K562 (cell line): ENCODE measurements around the gene CC2D1A. TPM values are rescaled to one million over a fixed set of nuclear protein-coding genes. Genes with fewer than 3 reads are reported as not detected.

Experiments used
- MAZ ChIP-seq, 2 experiments: fragments of 450-650 bp in 1 of 2; sonication (generic) in 1 of 2; formaldehyde crosslinking; IDR thresholded peaks in 1 of 2; conservative IDR thresholded peaks in 1 of 2; 2 replicates each; pipeline versions ENCODE4 v1.4.0 to v1.5.0; 2020; ENCODE audit warnings: mild to moderate bottlenecking in 1 of 2, missing genetic modification reagents in 1 of 2
- MTA2 ChIP-seq: fragments of 450-650 bp; IDR thresholded peaks from 2 replicates; pipeline ENCODE4 v1.6.1; 2016; ENCODE audit warnings: low read depth
- NCOA2 ChIP-seq, 2 experiments: fragments of 450-650 bp; IDR thresholded peaks; 2 replicates each; pipeline ENCODE4 v1.6.1; 2018; ENCODE audit warnings: mild to moderate bottlenecking in 2 of 2, moderate library complexity in 1 of 2; ENCODE audit not compliant: partially characterized antibody in 2 of 2
- NR1H2 ChIP-seq: sonication (generic); formaldehyde crosslinking; IDR thresholded peaks from 2 replicates; pipeline ENCODE4 v1.4.0; 2020; ENCODE audit warnings: mild to moderate bottlenecking, missing genetic modification reagents
- NR2C1 ChIP-seq, 2 experiments: fragments of 450-650 bp; IDR thresholded peaks; 2 replicates each; pipeline ENCODE4 v1.6.1; 2017; ENCODE audit warnings: mild to moderate bottlenecking in 2 of 2, antibody characterized with exemption in 1 of 2, inconsistent platforms in 1 of 2, missing compliant biosample characterization in 1 of 2, missing genetic modification characterization in 1 of 2
- RFX5 ChIP-seq: IDR thresholded peaks from 2 replicates; pipeline ENCODE4 v1.6.1; 2011; ENCODE audit warnings: low read depth, mild to moderate bottlenecking, improper control_type of control experiment, low read length
- SAFB ChIP-seq: fragments of 200-400 bp; formaldehyde crosslinking; IDR thresholded peaks from 2 replicates; pipeline ENCODE4 v1.6.1; 2017; ENCODE audit warnings: low read depth, low read length, borderline replicate concordance
- SAFB2 ChIP-seq: fragments of 200-400 bp; formaldehyde crosslinking; IDR thresholded peaks from 2 replicates; pipeline ENCODE4 v1.6.1; 2018; ENCODE audit warnings: borderline replicate concordance, low read length, low read depth, moderate library complexity; ENCODE audit not compliant: severe bottlenecking
- SMAD4 ChIP-seq: fragments of 250-450 bp; sonication (Bioruptor Pico); conservative IDR thresholded peaks from 2 replicates; pipeline ENCODE4 v1.8.0; 2021; ENCODE audit warnings: inconsistent platforms, mild to moderate bottlenecking, moderate library complexity
- SMARCA5 ChIP-seq: fragments of 450-650 bp; IDR thresholded peaks from 2 replicates; pipeline ENCODE4 v1.6.1; 2016
- XRCC5 ChIP-seq: fragments of 200-400 bp; formaldehyde crosslinking; IDR thresholded peaks from 2 replicates; pipeline ENCODE4 v1.6.1; 2017; ENCODE audit warnings: low read depth, mild to moderate bottlenecking, low read length
- ZNF133 ChIP-seq: fragments of 250-450 bp; sonication (Bioruptor Pico); IDR thresholded peaks from 2 replicates; pipeline ENCODE4 v1.4.0; 2020; ENCODE audit warnings: mild to moderate bottlenecking
- polyA plus RNA-seq, 8 experiments: library from polyadenylated mRNA; depleted of rRNA in 4 of 8; stranded (reverse) in 5 of 8; unstranded in 3 of 8; fragments of >200 nt; fragmentation: Nextera tagmentation in 2 of 8; fragmentation: Illumina TruSeq in 1 of 8; extraction: Ambion mirVana in 2 of 8; extraction: Trizol in 1 of 8; gene quantifications; 2 replicates each; pipeline versions ENCODE4 v1.2.1 to v1.2.3, GENCODE V29; 2011 to 2014; ENCODE audit warnings: inconsistent platforms in 1 of 8, missing spikeins in 1 of 8
- total RNA-seq, 7 experiments: library from RNA; depleted of rRNA in 6 of 7; stranded (reverse); fragments of >200 nt in 6 of 7; fragmentation: Illumina TruSeq in 2 of 7; extraction: Trizol in 2 of 7; gene quantifications; 2 replicates each; pipeline versions ENCODE4 v1.2.1 to v1.2.3, GENCODE V29; 2011 to 2021; ENCODE audit warnings: low replicate concordance in 1 of 7
- TF ChIP-seq, protein P1 (sequence below): fragments of 450-650 bp; IDR thresholded peaks from 2 replicates; pipeline ENCODE4 v1.6.1; 2017; ENCODE audit warnings: mild to moderate bottlenecking, moderate library complexity
- TF ChIP-seq, protein P2 (sequence below), 2 experiments: fragments of 450-650 bp; IDR thresholded peaks; 2 replicates each; pipeline ENCODE4 v1.6.1; 2016; ENCODE audit warnings: mild to moderate bottlenecking in 2 of 2, borderline replicate concordance in 1 of 2, low read depth in 1 of 2, moderate library complexity in 1 of 2
- TF ChIP-seq, protein P3 (sequence below): fragments of 250-450 bp; sonication (Bioruptor Pico); IDR thresholded peaks from 2 replicates; pipeline ENCODE4 v1.8.0; 2022; ENCODE audit warnings: inconsistent platforms

Gene CC2D1A
- total and polyA plus RNA-seq, 9 of the 15 experiments (the other 6 are each of a cell fraction or from before 2014, with no cell fraction given), result 0.32 to 31.0 (median 12.9) TPM

DNA sequence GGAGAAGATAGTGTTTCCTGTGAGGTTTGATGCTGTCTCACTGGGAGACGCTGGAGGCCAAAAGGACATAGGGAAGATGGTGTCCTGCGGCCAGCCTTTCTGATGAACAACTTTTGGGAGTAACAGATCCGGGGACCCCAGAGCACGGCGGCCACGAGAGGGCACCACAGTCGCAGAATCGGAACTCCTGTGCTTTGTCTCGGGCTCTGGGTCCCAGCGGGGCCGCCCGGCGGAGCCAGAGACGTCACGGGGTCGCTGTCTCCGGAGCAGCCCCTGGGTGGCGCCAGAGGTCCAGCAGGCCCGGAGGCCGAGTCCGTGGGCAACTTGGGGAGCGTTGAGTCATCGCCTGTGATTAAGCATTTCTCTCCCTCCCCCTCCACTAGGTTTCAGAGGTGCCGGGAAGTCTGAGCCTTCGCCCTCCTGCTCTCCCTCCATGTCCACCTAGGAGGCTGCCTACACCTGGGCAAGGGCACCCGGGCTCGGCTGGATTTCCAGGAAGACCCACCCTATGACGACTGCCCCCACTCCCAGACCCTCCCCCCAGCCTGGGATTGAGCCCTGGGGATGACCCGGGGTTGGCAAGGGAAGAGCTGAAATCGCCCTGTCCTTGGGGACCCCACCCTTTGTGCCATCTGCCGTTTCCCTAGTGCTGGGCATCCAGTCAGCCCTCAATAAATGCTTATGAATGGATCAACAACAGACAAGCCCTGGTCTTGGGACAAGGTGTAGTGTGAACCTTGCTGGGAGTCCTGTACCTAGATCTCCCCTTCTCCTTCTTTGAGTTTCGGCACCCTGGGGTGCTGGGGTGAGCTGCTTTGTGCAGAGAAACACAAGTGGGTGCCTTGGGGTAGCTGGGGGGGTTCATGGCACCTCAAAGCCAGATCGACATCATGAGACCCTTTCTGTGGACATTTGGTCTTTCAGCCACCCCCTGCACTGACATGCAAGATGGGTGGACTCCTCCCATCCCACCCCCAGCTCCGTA is 25.6 kb upstream of the CC2D1A start (continued):
- TF ChIP-seq, protein P1, sequence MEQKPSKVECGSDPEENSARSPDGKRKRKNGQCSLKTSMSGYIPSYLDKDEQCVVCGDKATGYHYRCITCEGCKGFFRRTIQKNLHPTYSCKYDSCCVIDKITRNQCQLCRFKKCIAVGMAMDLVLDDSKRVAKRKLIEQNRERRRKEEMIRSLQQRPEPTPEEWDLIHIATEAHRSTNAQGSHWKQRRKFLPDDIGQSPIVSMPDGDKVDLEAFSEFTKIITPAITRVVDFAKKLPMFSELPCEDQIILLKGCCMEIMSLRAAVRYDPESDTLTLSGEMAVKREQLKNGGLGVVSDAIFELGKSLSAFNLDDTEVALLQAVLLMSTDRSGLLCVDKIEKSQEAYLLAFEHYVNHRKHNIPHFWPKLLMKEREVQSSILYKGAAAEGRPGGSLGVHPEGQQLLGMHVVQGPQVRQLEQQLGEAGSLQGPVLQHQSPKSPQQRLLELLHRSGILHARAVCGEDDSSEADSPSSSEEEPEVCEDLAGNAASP, result no peak
- TF ChIP-seq SAFB (peak; percentile 46; the same call in 1 of the 2 replicates), MTA2 (no peak), SMARCA5 (no peak), SMAD4 (CRISPR knock-in tag) (peak; percentile 92), XRCC5 (peak; percentile 85), ZNF133 (CRISPR knock-in tag) (no peak), RFX5 (no peak), SAFB2 (no peak), NCOA2 (IDR thresholded peaks at IDR 0.05; ENCODE audit: partially characterized antibody in 2 of 2) (no peak), MAZ (CRISPR knock-in tag; conservative IDR thresholded peaks at IDR 0.05 in 1 of 2, IDR thresholded peaks at IDR 0.05 in 1 of 2) (peak; percentile 93 to 96), NR1H2 (CRISPR knock-in tag) (no peak), NR2C1 (IDR thresholded peaks at IDR 0.05) (0 out of 2 replicates have a peak, but pooled peaks have one; percentile 47), NR2C1 (tag; IDR thresholded peaks at IDR 0.05) (no peak)
- TF ChIP-seq, protein P2, sequence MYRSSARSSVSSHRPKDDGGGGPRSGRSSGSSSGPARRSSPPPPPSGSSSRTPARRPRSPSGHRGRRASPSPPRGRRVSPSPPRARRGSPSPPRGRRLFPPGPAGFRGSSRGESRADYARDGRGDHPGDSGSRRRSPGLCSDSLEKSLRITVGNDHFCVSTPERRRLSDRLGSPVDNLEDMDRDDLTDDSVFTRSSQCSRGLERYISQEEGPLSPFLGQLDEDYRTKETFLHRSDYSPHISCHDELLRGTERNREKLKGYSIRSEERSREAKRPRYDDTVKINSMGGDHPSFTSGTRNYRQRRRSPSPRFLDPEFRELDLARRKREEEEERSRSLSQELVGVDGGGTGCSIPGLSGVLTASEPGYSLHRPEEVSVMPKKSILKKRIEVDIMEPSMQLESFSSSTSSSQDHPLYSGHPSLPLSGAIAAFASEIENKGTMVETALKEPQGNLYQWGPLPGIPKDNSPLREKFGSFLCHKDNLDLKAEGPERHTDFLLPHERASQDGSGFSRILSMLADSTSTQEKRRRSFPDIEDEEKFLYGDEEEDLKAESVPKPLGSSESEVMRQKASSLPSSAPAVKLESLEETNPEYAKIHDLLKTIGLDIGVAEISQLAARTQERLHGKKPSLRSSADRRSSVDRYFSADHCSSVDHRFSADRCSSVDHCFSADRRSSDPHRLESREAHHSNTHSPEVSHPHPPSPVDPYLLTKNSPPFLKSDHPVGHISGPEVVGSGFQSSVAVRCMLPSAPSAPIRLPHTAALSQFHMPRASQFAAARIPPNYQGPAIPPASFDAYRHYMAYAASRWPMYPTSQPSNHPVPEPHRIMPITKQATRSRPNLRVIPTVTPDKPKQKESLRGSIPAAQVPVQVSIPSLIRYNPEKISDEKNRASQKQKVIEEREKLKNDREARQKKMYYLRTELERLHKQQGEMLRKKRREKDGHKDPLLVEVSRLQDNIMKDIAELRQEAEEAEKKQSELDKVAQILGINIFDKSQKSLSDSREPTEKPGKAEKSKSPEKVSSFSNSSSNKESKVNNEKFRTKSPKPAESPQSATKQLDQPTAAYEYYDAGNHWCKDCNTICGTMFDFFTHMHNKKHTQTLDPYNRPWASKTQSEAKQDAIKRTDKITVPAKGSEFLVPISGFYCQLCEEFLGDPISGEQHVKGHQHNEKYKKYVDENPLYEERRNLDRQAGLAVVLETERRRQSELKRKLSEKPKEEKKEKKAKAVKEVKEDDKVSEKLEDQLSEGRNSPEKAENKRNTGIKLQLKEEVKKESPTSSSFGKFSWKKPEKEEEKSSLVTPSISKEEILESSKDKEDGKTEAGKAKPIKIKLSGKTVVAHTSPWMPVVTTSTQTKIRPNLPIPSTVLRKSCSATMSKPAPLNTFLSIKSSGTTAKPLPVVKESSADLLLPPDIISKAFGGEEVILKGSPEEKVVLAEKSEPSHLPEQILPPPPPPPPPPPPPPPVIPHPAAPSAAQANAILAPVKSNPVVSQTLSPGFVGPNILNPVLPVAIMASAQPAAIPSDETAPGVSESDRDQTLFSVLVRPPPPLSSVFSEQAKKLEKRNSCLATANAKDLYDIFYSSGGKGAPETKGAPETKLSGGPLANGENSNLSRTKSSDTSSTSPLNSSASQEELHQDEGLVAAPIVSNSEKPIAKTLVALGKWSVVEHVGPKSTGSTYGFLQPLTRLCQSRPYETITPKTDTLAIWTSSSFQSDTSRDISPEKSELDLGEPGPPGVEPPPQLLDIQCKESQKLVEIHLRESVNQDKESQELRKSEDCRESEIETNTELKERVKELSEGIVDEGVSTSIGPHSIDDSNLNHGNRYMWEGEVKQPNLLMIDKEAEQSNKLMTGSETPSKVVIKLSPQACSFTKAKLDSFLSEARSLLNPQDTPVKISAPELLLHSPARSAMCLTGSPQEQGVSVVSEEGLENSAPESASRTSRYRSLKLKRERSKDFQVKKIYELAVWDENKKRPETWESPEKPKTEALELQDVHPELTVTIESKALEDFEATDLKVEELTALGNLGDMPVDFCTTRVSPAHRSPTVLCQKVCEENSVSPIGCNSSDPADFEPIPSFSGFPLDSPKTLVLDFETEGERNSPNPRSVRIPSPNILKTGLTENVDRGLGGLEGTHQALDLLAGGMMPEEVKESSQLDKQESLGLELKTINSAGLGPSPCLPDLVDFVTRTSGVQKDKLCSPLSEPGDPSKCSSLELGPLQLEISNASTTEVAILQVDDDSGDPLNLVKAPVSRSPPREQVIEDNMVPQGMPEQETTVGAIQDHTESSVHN (IDR thresholded peaks at IDR 0.05; ENCODE audit: borderline replicate concordance in 1 of 2, low read depth in 1 of 2), result no peak
- TF ChIP-seq, protein P3, sequence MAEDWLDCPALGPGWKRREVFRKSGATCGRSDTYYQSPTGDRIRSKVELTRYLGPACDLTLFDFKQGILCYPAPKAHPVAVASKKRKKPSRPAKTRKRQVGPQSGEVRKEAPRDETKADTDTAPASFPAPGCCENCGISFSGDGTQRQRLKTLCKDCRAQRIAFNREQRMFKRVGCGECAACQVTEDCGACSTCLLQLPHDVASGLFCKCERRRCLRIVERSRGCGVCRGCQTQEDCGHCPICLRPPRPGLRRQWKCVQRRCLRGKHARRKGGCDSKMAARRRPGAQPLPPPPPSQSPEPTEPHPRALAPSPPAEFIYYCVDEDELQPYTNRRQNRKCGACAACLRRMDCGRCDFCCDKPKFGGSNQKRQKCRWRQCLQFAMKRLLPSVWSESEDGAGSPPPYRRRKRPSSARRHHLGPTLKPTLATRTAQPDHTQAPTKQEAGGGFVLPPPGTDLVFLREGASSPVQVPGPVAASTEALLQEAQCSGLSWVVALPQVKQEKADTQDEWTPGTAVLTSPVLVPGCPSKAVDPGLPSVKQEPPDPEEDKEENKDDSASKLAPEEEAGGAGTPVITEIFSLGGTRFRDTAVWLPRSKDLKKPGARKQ (CRISPR knock-in tag), result no peak
